ENCODE results near the gene RUNX2. TPM values are rescaled to one million over a fixed set of nuclear protein-coding genes. Genes with fewer than 3 reads are reported as not detected.

Gene RUNX2
- total and polyA plus RNA-seq, 2 experiments from 2014 or later, result 0.66 to 1.7 TPM

- H3K4me2 ChIP-seq, result no peak overlapping the region
- no peak overlapping the region for H3K27ac Mint-ChIP-seq
- no peaks in the 10 kb centered on the region for H3K36me3 ChIP-seq (ENCODE audit: insufficient read depth)
- DNase-seq (ENCODE audit: low spot score), result no peak
- ATAC-seq, result no peak
- H4K20me1 ChIP-seq (replicated peaks; ENCODE audit: insufficient read depth), result no peaks in the 10 kb centered on the region
- no peak overlapping the region for H3K27ac ChIP-seq (ENCODE audit: low read depth)
- TF ChIP-seq, protein P1, sequence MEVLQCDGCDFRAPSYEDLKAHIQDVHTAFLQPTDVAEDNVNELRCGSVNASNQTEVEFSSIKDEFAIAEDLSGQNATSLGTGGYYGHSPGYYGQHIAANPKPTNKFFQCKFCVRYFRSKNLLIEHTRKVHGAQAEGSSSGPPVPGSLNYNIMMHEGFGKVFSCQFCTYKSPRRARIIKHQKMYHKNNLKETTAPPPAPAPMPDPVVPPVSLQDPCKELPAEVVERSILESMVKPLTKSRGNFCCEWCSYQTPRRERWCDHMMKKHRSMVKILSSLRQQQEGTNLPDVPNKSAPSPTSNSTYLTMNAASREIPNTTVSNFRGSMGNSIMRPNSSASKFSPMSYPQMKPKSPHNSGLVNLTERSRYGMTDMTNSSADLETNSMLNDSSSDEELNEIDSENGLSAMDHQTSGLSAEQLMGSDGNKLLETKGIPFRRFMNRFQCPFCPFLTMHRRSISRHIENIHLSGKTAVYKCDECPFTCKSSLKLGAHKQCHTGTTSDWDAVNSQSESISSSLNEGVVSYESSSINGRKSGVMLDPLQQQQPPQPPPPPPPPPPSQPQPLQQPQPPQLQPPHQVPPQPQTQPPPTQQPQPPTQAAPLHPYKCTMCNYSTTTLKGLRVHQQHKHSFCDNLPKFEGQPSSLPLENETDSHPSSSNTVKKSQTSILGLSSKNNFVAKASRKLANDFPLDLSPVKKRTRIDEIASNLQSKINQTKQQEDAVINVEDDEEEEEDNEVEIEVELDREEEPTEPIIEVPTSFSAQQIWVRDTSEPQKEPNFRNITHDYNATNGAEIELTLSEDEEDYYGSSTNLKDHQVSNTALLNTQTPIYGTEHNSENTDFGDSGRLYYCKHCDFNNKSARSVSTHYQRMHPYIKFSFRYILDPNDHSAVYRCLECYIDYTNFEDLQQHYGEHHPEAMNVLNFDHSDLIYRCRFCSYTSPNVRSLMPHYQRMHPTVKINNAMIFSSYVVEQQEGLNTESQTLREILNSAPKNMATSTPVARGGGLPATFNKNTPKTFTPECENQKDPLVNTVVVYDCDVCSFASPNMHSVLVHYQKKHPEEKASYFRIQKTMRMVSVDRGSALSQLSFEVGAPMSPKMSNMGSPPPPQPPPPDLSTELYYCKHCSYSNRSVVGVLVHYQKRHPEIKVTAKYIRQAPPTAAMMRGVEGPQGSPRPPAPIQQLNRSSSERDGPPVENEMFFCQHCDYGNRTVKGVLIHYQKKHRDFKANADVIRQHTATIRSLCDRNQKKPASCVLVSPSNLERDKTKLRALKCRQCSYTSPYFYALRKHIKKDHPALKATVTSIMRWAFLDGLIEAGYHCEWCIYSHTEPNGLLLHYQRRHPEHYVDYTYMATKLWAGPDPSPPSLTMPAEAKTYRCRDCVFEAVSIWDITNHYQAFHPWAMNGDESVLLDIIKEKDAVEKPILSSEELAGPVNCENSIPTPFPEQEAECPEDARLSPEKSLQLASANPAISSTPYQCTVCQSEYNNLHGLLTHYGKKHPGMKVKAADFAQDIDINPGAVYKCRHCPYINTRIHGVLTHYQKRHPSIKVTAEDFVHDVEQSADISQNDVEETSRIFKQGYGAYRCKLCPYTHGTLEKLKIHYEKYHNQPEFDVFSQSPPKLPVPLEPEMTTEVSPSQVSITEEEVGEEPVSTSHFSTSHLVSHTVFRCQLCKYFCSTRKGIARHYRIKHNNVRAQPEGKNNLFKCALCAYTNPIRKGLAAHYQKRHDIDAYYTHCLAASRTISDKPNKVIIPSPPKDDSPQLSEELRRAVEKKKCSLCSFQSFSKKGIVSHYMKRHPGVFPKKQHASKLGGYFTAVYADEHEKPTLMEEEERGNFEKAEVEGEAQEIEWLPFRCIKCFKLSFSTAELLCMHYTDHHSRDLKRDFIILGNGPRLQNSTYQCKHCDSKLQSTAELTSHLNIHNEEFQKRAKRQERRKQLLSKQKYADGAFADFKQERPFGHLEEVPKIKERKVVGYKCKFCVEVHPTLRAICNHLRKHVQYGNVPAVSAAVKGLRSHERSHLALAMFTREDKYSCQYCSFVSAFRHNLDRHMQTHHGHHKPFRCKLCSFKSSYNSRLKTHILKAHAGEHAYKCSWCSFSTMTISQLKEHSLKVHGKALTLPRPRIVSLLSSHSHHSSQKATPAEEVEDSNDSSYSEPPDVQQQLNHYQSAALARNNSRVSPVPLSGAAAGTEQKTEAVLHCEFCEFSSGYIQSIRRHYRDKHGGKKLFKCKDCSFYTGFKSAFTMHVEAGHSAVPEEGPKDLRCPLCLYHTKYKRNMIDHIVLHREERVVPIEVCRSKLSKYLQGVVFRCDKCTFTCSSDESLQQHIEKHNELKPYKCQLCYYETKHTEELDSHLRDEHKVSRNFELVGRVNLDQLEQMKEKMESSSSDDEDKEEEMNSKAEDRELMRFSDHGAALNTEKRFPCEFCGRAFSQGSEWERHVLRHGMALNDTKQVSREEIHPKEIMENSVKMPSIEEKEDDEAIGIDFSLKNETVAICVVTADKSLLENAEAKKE (CRISPR knock-in tag; IDR thresholded peaks at IDR 0.05), result no peak
- TF ChIP-seq JUNB (IDR thresholded peaks at IDR 0.05; ENCODE audit: unreplicated experiment) (no peak), ZNF114 (CRISPR knock-in tag; IDR thresholded peaks at IDR 0.05) (no peak), EZH2 (IDR thresholded peaks at IDR 0.05; ENCODE audit: low read depth, unreplicated experiment) (no peak), ETS1 (IDR thresholded peaks at IDR 0.05) (no peak), CREB1 (CRISPR knock-in tag; IDR thresholded peaks at IDR 0.05; ENCODE audit: low read depth) (no peak), ZNF331 (CRISPR knock-in tag; IDR thresholded peaks at IDR 0.05; ENCODE audit: low read depth) (no peak), POLR2AphosphoS5 (IDR thresholded peaks at IDR 0.05; ENCODE audit: low read depth) (no peak), NANOG (IDR thresholded peaks at IDR 0.05; ENCODE audit: borderline replicate concordance) (no peak), EZH2phosphoT487 (IDR thresholded peaks at IDR 0.05; ENCODE audit: unreplicated experiment) (no peak), STAT1 (IDR thresholded peaks at IDR 0.05; ENCODE audit: unreplicated experiment) (no peak)
- TF ChIP-seq, protein P2, sequence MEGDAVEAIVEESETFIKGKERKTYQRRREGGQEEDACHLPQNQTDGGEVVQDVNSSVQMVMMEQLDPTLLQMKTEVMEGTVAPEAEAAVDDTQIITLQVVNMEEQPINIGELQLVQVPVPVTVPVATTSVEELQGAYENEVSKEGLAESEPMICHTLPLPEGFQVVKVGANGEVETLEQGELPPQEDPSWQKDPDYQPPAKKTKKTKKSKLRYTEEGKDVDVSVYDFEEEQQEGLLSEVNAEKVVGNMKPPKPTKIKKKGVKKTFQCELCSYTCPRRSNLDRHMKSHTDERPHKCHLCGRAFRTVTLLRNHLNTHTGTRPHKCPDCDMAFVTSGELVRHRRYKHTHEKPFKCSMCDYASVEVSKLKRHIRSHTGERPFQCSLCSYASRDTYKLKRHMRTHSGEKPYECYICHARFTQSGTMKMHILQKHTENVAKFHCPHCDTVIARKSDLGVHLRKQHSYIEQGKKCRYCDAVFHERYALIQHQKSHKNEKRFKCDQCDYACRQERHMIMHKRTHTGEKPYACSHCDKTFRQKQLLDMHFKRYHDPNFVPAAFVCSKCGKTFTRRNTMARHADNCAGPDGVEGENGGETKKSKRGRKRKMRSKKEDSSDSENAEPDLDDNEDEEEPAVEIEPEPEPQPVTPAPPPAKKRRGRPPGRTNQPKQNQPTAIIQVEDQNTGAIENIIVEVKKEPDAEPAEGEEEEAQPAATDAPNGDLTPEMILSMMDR (conservative IDR thresholded peaks at IDR 0.05; ENCODE audit: low read depth in 2 of 2), result no peak
- TF ChIP-seq, protein P3, sequence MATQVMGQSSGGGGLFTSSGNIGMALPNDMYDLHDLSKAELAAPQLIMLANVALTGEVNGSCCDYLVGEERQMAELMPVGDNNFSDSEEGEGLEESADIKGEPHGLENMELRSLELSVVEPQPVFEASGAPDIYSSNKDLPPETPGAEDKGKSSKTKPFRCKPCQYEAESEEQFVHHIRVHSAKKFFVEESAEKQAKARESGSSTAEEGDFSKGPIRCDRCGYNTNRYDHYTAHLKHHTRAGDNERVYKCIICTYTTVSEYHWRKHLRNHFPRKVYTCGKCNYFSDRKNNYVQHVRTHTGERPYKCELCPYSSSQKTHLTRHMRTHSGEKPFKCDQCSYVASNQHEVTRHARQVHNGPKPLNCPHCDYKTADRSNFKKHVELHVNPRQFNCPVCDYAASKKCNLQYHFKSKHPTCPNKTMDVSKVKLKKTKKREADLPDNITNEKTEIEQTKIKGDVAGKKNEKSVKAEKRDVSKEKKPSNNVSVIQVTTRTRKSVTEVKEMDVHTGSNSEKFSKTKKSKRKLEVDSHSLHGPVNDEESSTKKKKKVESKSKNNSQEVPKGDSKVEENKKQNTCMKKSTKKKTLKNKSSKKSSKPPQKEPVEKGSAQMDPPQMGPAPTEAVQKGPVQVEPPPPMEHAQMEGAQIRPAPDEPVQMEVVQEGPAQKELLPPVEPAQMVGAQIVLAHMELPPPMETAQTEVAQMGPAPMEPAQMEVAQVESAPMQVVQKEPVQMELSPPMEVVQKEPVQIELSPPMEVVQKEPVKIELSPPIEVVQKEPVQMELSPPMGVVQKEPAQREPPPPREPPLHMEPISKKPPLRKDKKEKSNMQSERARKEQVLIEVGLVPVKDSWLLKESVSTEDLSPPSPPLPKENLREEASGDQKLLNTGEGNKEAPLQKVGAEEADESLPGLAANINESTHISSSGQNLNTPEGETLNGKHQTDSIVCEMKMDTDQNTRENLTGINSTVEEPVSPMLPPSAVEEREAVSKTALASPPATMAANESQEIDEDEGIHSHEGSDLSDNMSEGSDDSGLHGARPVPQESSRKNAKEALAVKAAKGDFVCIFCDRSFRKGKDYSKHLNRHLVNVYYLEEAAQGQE (IDR thresholded peaks at IDR 0.05; ENCODE audit: unreplicated experiment), result no peak
- H3K9me2 ChIP-seq (ENCODE audit: insufficient read depth), result no peaks in the 10 kb centered on the region
- H2AFZ ChIP-seq, result no peak overlapping the region
- peaks cover 8% of the 10 kb centered on the region; the same call in 2 of the 3 replicates for H3K4me1 Mint-ChIP-seq
- no peaks in the 10 kb centered on the region for H3K79me2 ChIP-seq (replicated peaks; ENCODE audit: insufficient read depth)
- H3K36me3 Mint-ChIP-seq (ENCODE audit: low read depth), result no peaks in the 10 kb centered on the region
- no peaks in the 10 kb centered on the region for H3K4me1 ChIP-seq (ENCODE audit: insufficient read depth)
- H3K27me3 ChIP-seq (ENCODE audit: insufficient read depth), result no peaks in the 10 kb centered on the region
- H3K27me3 Mint-ChIP-seq (ENCODE audit: insufficient read depth, low read depth, poor library complexity), result no peaks in the 10 kb centered on the region
- no peaks in the 10 kb centered on the region for H3F3A ChIP-seq (replicated peaks; ENCODE audit: low read depth)
- H3K4me3 Mint-ChIP-seq, result no peak overlapping the region
- H3K9me3 Mint-ChIP-seq, result no peaks in the 10 kb centered on the region
- no peak overlapping the region for H3K4me3 ChIP-seq
Measured at GRCh38 chr6:45710304-45710821, 382.2 kb downstream of the RUNX2 start.
